Testis (tissue), 3 donors: ENCODE data around the gene MEGF11. TPM values are rescaled to one million over a fixed set of nuclear protein-coding genes. Genes with fewer than 3 reads are reported as not detected.

Experiments used
- DNase-seq: peaks from one replicate; pipeline ENCODE4 v3.0.0-alpha.2; 2019
- H3K27ac ChIP-seq, 2 donors: fragments of 200-600 bp; sonication (generic); one replicate each; pipeline ENCODE4 v1.5.1; 2019
- H3K27me3 ChIP-seq: fragments of 200-600 bp; sonication (generic); one replicate; pipeline ENCODE4 v1.5.1; 2019
- H3K36me3 ChIP-seq: fragments of 200-600 bp; sonication (generic); one replicate; pipeline ENCODE4 v1.5.1; 2017; ENCODE audit warnings: low read depth; ENCODE audit errors: missing control alignments
- H3K4me1 ChIP-seq: fragments of 200-600 bp; sonication (generic); one replicate; pipeline ENCODE4 v1.5.1; 2019
- H3K4me3 ChIP-seq, 2 donors: fragments of 200-600 bp; sonication (generic); one replicate each; pipeline ENCODE4 v1.5.1; 2017 to 2019
- H3K9me3 ChIP-seq: fragments of 200-600 bp; sonication (generic); one replicate; pipeline ENCODE4 v1.5.1; 2017
- POLR2A ChIP-seq: fragments of 450-650 bp; IDR thresholded peaks from one replicate; pipeline ENCODE4 v1.6.1; 2017; ENCODE audit warnings: antibody characterized with exemption, mild to moderate bottlenecking, moderate library complexity
- WGBS, 2 donors: methylation state at CpG; one replicate each; pipeline ENCODE4 v1.1.5; 2018; 5-methylcytosine and 5-hydroxymethylcytosine counted together
- intact Hi-C: fragments of 100-400 bp; cut with DNase I; formaldehyde crosslinking; loops from one replicate; pipeline ENCODE4 v1.15.1; 2023; ENCODE audit warnings: low total_unique reads
- polyA plus RNA-seq: library from polyadenylated mRNA; stranded (reverse); fragments of 350-450 nt; fragmentation: Illumina TruSeq; extraction: RNeasy Lipid Tissue Mini Kit (QIAGEN cat#74804); gene quantifications from one replicate; pipeline ENCODE4 v1.2.3, GENCODE V29; 2014; ENCODE audit warnings: low read depth, low replicate concordance; ENCODE audit not compliant: insufficient read depth
- total RNA-seq, 2 donors: library from RNA; depleted of rRNA; stranded (reverse); fragments of >200 nt; gene quantifications; one replicate each; pipeline ENCODE4 v1.2.3, GENCODE V29; 2016
- TF ChIP-seq, protein P1 (sequence below), 3 experiments: fragments of 450-650 bp in 2 of 3; fragments of 200-600 bp in 1 of 3; sonication (generic) in 1 of 3; IDR thresholded peaks; one replicate each; pipeline ENCODE4 v1.5.1; 2016 to 2019; ENCODE audit warnings: antibody characterized with exemption in 3 of 3, mild to moderate bottlenecking in 2 of 3, moderate library complexity in 1 of 3

The MEGF11 gene
- total and polyA plus RNA-seq, 3 donors from 2014 or later = 4.5 to 18.7 (median 8.6) TPM

GRCh38 chr15:66071921-66072295 lies 181.6 kb downstream of the MEGF11 start:
- DNase-seq = no peak
- Histone ChIP-seq H3K4me1 (peaks cover 5% of the 10 kb centered on the region), H3K27ac (no peak overlapping the region), H3K27me3 (no peaks in the 10 kb centered on the region), H3K9me3 (no peaks in the 10 kb centered on the region), H3K4me3 (no peak overlapping the region), H3K36me3 (no peaks in the 10 kb centered on the region)
- WGBS, 2 donors = 91% methylated on average over 7 of the region's 7 CpGs
- intact Hi-C loops = no loop called here
- no peak for TF ChIP-seq POLR2A
- TF ChIP-seq, protein P1, sequence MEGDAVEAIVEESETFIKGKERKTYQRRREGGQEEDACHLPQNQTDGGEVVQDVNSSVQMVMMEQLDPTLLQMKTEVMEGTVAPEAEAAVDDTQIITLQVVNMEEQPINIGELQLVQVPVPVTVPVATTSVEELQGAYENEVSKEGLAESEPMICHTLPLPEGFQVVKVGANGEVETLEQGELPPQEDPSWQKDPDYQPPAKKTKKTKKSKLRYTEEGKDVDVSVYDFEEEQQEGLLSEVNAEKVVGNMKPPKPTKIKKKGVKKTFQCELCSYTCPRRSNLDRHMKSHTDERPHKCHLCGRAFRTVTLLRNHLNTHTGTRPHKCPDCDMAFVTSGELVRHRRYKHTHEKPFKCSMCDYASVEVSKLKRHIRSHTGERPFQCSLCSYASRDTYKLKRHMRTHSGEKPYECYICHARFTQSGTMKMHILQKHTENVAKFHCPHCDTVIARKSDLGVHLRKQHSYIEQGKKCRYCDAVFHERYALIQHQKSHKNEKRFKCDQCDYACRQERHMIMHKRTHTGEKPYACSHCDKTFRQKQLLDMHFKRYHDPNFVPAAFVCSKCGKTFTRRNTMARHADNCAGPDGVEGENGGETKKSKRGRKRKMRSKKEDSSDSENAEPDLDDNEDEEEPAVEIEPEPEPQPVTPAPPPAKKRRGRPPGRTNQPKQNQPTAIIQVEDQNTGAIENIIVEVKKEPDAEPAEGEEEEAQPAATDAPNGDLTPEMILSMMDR (IDR thresholded peaks at IDR 0.05) = no peak

GRCh38 chr15:66071160-66071920 lies 182.2 kb downstream of the MEGF11 start:
- intact Hi-C loops = no loop called here
- Histone ChIP-seq H3K4me1 (peaks cover 5% of the 10 kb centered on the region), H3K4me3 (no peak overlapping the region), H3K9me3 (no peaks in the 10 kb centered on the region), H3K27me3 (no peaks in the 10 kb centered on the region), H3K36me3 (no peaks in the 10 kb centered on the region), H3K27ac (no peak overlapping the region)
- no peak for DNase-seq
- TF ChIP-seq POLR2A = no peak
- TF ChIP-seq, protein P1 (IDR thresholded peaks at IDR 0.05) = no peak
- 88 to 91% methylated on average over 12 to 14 of the region's 14 CpGs for WGBS, 2 donors

DNA sequence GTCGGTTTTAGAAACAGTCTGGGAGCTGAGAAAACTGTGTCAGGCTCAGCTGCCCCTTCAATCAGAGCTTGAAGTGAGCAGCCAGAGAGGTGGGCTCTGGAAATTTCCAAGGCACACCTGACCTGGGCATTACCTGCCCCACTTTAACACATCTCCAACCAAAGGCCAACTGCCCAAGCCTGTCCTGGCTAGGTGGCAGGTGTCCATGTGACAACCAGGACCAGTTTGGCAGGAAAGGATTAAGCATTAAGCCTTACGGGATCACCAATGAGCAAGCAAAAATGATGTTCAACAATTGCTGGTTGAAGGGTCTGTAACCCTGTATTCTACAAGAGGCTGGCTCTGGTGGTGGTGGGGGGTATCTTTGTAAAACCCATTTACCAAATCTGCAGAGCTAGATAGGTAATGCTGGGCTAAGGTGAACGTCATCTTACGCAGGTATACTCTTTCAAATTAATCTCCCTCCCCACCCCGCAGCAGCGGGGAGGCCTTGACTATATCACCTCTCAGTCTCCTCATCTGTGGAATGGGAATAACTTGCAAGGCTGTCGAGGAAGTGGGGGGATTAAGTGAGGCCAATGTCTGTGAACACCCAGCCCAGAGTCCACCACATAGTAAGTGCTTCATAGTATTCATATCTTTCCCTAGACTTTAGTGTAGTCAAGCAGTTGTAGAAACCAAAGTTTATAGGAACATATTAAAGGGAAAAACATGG lies 183.2 kb downstream of the MEGF11 start:
- Histone ChIP-seq H3K4me1 (peaks cover 5% of the 10 kb centered on the region), H3K4me3 (no peak overlapping the region), H3K27ac (no peak overlapping the region), H3K36me3 (no peaks in the 10 kb centered on the region), H3K9me3 (no peaks in the 10 kb centered on the region), H3K27me3 (no peaks in the 10 kb centered on the region)
- WGBS, 2 donors = 88 to 94% methylated on average over 7 of the region's 7 CpGs
- TF ChIP-seq POLR2A = no peak
- TF ChIP-seq, protein P1 (IDR thresholded peaks at IDR 0.05) = no peak
- no peak for DNase-seq
- intact Hi-C loops = no loop called here

DNA sequence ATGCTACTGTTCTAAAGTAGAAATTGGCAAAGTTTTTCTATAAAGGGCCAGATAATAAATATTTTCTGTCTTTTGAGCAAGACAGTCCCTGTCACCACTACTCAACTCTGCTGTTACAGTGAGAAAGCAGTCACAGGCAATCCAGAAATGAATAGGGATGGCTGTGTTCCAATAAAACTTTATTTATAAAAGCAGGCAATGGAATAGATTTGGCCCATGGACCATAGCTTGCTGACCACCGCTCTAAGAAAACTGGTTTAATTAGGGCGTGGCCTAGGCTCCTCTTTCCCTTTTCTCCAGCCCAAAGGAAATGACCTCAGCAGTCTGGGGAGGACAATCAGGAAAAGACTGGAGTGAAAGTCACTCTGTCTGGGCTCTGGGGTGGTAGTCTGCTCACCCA lies 183.8 kb downstream of the MEGF11 start:
- no peak for DNase-seq
- H3K27ac ChIP-seq = no peak overlapping the region
- H3K9me3 ChIP-seq = no peaks in the 10 kb centered on the region
- no peaks in the 10 kb centered on the region for H3K27me3 ChIP-seq
- TF ChIP-seq, protein P1 (IDR thresholded peaks at IDR 0.05) = no peak
- no peak for TF ChIP-seq POLR2A
- no peaks in the 10 kb centered on the region for H3K36me3 ChIP-seq
- WGBS, 2 donors = 86 to 94% methylated on average over 2 of the region's 2 CpGs
- intact Hi-C loops = no loop called here
- H3K4me1 ChIP-seq = peaks cover 5% of the 10 kb centered on the region
- H3K4me3 ChIP-seq = no peak overlapping the region
